Skeletal muscle satellite cell (primary cell): ENCODE measurements around the gene EPS8L1.
"Not testable (repeated sequence)": the region's sequence is repeated elsewhere in the genome, so short reads cannot be mapped to it uniquely, and the experiment has no call there.

ENCODE experiments used
- H3K27me3 ChIP-seq: 2 replicates; pipeline ENCODE4 v1.7.0; 2013; ENCODE audit warnings: low read length; ENCODE audit not compliant: control insufficient read depth, insufficient read depth
- H3K36me3 ChIP-seq: 2 replicates; pipeline ENCODE4 v1.7.0; 2013; ENCODE audit warnings: mild to moderate bottlenecking, control low read depth, low read length; ENCODE audit not compliant: insufficient read depth
- H3K4me1 ChIP-seq: 2 replicates; pipeline ENCODE4 v1.7.0; 2013; ENCODE audit warnings: low read length; ENCODE audit not compliant: control insufficient read depth, insufficient read depth
- H3K4me2 ChIP-seq: 2 replicates; pipeline ENCODE4 v1.7.0; 2013; ENCODE audit warnings: mild to moderate bottlenecking, low read length
- H3K4me3 ChIP-seq: 2 replicates; pipeline ENCODE4 v1.7.0; 2013; ENCODE audit warnings: low read length
- H3K9ac ChIP-seq: 2 replicates; pipeline ENCODE4 v1.7.0; 2013; ENCODE audit warnings: mild to moderate bottlenecking, low read depth, low read length, moderate library complexity
- H3K9me3 ChIP-seq: replicated peaks from 2 replicates; pipeline ENCODE4 v1.7.0; 2013; ENCODE audit warnings: mild to moderate bottlenecking, control low read depth, low read length

Gene EPS8L1

DNA sequence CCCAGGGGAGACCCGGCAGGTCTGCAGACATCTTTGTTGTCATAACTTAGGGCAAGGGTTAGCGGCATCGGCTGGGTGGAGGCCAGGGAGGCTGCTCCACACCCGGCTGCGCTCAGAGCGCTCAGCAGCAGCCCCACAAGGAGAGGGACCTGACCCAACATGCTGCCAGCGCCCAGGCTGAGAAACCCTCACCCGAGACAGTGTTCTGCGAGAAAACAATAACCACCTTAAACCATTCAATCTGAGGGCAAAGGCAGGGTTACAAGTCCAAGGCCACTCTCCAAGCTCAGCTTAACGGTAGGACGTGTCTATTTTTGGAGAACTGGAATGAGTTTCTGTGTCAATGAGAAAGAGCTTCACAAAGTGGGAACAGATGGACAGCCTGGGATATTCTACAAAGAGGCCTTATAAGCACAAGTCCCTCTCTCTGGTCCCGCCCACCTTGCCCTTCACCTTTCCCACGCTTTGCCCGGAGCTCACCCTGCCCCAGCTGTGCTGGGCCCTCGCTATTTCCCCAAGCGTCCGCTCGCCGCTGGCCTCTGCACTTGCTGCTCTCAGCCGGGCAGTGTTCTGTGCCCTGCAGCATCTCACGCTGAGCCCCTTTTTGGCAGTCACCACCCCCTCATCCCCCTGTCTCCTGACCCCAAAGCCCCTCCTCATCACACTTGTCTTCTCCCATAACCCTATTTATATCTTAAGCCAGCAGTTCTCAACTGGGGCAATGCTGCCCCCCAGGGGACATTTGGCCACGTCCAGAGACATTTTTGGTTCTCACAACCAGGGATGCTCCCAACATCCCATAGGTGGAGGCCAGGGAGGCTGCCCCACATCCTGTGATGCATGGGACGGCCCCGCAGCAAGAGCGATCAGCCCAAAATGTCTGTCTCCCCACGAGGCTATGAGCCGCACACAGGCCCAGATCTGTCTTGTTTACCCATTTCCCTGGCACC lies 24.2 kb downstream of the EPS8L1 start:
- Histone ChIP-seq H3K4me1 (no peaks in the 10 kb centered on the region), H3K27me3 (no peaks in the 10 kb centered on the region), H3K36me3 (peaks cover 50% of the 10 kb centered on the region), H3K9ac (no peak overlapping the region), H3K9me3 (peaks cover 5% of the 10 kb centered on the region), H3K4me2 (no peak overlapping the region), H3K4me3 (no peak overlapping the region)

DNA sequence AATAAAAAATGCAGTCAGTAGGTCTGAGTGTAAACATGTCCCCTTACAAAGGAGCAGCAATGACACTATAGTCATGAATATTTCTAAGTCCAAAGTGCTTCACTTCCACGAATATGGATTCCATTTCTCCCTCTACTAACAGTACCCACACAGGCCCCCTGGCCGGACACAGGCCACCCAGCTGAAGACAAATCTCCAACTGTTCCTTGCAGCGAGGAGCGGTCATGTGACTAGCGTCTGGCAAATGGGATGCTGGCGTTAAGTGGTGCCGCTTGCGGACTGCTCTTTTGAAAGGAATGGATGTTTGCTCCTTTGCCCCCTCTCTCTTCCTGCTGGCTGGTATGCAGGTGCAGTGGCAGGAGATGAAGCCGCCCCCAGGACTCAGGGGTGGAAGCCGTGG lies 25.6 kb downstream of the EPS8L1 start:
- Histone ChIP-seq H3K27me3 (no peaks in the 10 kb centered on the region), H3K4me3 (no peak overlapping the region), H3K4me2 (no peak overlapping the region), H3K9me3 (peaks cover 5% of the 10 kb centered on the region), H3K9ac (no peak overlapping the region), H3K36me3 (peaks cover 43% of the 10 kb centered on the region), H3K4me1 (no peaks in the 10 kb centered on the region)

DNA sequence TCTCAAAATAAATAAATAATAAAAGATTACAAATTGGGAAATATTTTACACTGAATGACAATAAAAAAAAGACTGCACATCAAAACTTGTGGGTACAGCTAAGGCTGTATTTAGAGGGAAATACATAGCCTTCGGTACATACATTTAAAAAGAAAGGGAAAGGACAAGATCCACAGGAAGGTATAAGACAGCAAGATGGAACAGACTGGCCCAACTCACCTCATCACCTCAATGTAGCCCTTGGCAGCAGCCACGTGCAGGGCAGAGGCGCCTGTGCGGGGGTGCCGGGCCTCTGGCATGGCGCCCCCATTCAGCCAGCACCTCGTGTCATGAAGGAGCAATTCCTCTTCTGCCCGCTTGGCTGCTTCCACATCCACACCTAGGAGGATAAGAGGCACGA lies 27.5 kb downstream of the EPS8L1 start:
- Histone ChIP-seq H3K9me3 (peaks cover 5% of the 10 kb centered on the region), H3K4me3 (no peak overlapping the region), H3K4me1 (no peaks in the 10 kb centered on the region), H3K4me2 (no peak overlapping the region), H3K27me3 (no peaks in the 10 kb centered on the region), H3K36me3 (peaks cover 40% of the 10 kb centered on the region), H3K9ac (no peak overlapping the region)

DNA sequence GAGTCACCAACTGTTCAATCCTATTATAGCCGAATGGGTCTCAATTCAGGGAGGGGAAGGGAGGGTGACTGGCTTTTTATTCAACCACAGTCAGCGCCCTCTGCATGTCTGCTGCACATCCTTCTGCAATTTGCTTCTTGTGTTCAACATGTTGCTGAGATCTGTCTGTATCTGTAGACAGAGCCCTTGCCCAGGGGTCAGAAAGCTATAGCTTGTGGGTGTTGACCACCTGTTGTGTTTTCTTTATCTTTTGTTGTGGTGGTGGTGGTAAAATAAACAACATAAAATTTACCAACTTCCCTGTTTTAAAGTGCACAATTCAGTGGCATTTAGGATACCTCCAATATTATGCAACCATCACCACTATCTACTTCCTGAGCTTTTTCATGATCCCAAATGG lies 29.6 kb downstream of the EPS8L1 start:
- peaks cover 5% of the 10 kb centered on the region for H3K9me3 ChIP-seq
- H3K36me3 ChIP-seq, result peaks cover 31% of the 10 kb centered on the region

DNA sequence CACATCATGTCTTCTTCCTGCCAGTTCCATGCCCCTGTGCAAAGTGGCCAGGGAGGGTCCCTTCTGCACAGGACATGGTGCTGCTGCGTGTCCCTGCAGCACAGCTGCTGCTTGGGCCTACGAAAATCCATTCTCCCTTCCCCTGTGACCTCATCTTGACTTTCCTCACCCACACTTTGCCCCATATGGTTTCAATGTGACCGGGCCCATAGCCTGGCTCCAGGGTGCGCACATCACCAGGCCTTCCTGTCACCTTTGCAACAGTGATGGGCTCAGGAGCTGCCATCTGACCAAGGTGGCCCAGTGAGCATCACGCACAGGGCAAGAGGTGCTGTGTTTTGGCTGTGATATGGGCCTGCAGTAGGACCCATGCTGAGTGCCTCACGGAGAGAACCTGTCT lies 30.9 kb downstream of the EPS8L1 start:
- Histone ChIP-seq H3K4me1 (no peaks in the 10 kb centered on the region), H3K36me3 (peaks cover 26% of the 10 kb centered on the region), H3K4me2 (no peak overlapping the region), H3K9ac (no peak overlapping the region), H3K9me3 (peaks cover 5% of the 10 kb centered on the region), H3K27me3 (no peaks in the 10 kb centered on the region), H3K4me3 (no peak overlapping the region)

More for the DNA sequence above, 29.6 kb downstream of the EPS8L1 start:
- no peaks in the 10 kb centered on the region for H3K27me3 ChIP-seq
- no peak overlapping the region for H3K4me3 ChIP-seq
- no peak overlapping the region for H3K9ac ChIP-seq
- H3K4me2 ChIP-seq, result no peak overlapping the region
- H3K4me1 ChIP-seq, result no peaks in the 10 kb centered on the region

DNA sequence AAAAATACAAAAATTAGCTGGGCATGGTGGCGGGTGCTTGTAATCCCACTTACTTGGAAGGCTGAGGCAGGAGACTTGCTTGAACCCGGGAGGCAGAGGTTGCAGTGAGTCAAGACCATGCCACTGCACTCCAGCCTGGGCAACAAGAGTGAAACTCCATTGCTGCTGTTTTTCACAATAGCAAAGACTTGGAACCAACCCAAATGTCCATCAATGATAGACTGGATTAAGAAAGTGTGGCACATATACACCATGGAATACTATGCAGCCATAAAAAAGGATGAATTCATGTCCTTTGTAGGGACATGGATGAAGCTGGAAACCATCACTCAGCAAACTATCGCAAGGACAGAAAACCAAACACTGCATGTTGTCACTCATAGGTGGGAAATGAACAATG lies 31.6 kb downstream of the EPS8L1 start:
- H3K9me3 ChIP-seq, result not testable (repeated sequence)
- H3K36me3 ChIP-seq, result peaks cover 28% of the 10 kb centered on the region

DNA sequence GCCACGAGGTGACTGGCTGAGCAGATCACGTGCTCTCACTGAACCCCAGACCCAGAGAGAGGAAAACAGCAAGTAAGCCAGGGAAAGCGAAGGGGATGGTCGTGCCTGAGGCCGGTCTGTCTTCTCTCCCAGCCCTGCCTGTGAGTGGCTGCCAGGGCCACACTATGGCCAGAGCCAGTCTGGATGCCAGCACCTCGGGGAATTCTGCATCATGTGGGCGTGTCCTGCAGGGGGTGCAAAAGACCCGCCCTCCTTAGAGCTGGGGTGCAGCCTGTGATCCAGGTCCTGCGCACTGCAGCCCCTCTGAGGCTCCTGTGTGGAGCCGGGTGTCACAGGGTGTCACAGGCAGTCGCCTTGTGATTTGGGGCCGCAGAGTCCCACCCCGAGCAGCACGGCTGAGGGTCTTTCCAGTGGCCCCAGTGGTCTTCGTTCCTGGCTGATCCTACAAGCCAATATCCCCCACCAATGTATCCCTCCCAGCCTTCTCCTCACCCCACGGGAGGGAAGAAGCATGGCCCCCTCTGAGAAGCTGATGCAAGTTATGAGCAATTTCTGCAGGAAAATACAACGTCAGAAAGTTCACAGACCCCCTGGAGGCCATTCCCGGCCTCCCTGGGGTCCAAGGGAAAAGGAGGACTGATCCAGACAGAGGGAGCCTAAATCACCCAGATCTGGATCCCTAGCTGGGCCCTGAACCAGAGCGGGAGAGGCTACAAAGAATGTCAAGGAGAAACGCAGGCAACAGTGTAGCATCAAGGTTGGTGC lies 34.0 kb downstream of the EPS8L1 start:
- H3K9ac ChIP-seq, result no peak overlapping the region

More for the DNA sequence above, 31.6 kb downstream of the EPS8L1 start:
- H3K4me3 ChIP-seq, H3K4me2 ChIP-seq, H3K9ac ChIP-seq, H3K4me1 ChIP-seq, H3K27me3 ChIP-seq: not testable (repeated sequence)

DNA sequence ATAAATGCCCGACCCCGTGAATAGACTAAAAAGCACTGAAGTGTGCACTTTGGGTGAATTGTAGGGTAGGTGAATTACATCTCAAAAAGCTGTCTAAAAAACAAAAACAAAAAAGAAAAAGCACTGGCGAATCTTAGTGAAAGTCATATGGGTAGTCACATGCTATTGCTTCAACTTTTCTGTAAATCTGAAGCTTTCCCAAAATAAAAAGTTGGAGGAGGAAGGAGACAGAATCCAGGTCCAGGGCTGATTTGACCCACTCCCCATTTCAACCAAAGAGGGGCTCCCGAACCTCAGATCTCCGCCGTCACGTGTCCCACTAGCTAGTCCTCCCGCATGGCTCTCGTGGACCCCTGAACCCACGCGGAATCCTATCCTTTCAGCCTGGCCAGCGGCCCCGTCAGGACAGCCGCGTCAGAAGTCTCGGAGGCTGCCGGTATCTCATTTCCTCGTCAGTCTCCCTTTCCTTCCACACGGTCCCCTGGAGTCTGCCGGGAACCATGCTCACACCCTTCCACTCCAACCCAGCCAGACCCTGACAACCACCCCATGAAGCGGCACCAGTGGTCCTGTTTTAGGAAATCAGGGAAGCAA lies 35.7 kb downstream of the EPS8L1 start:
- Histone ChIP-seq H3K4me1 (peaks cover 18% of the 10 kb centered on the region), H3K36me3 (peaks cover 21% of the 10 kb centered on the region), H3K4me3 (no peak overlapping the region), H3K4me2 (no peak overlapping the region), H3K9me3 (no peaks in the 10 kb centered on the region), H3K27me3 (no peaks in the 10 kb centered on the region), H3K9ac (no peak overlapping the region)

More for the DNA sequence above, 34.0 kb downstream of the EPS8L1 start:
- H3K4me1 ChIP-seq, result peaks cover 8% of the 10 kb centered on the region
- H3K27me3 ChIP-seq, result no peaks in the 10 kb centered on the region
- H3K36me3 ChIP-seq, result peaks cover 21% of the 10 kb centered on the region
- H3K4me2 ChIP-seq, result no peak overlapping the region
- H3K9me3 ChIP-seq, result no peaks in the 10 kb centered on the region
- no peak overlapping the region for H3K4me3 ChIP-seq

DNA sequence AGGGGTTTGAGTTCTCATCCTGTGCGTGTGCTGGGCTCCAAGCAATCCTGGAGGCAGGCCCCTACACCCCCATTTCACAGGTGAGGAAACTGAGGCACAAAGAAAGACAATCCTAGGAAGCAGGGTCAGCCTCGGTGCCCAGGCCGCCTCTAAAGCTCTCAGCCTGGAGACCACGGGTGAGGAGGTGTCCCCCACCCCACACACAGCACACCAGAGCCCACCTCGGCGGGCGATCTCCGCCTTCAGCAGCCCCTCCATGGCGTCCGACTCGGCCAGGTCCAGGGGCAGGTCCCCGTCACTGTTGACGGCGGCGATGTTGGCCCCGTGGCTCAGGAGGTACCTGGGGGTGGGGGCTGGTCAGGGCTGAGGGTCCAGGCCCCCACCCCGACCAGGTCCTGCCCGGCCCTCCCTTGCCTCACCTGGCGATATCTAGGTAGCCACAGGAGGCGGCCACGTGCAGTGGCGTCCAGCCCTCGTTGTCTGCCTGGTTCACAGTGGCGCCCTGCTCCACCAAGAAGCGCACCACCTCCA lies 36.6 kb downstream of the EPS8L1 start:
- Histone ChIP-seq H3K36me3 (peaks cover 21% of the 10 kb centered on the region), H3K9ac (no peak overlapping the region), H3K4me1 (peaks cover 18% of the 10 kb centered on the region), H3K9me3 (no peaks in the 10 kb centered on the region), H3K4me2 (no peak overlapping the region), H3K4me3 (no peak overlapping the region), H3K27me3 (no peaks in the 10 kb centered on the region)

DNA sequence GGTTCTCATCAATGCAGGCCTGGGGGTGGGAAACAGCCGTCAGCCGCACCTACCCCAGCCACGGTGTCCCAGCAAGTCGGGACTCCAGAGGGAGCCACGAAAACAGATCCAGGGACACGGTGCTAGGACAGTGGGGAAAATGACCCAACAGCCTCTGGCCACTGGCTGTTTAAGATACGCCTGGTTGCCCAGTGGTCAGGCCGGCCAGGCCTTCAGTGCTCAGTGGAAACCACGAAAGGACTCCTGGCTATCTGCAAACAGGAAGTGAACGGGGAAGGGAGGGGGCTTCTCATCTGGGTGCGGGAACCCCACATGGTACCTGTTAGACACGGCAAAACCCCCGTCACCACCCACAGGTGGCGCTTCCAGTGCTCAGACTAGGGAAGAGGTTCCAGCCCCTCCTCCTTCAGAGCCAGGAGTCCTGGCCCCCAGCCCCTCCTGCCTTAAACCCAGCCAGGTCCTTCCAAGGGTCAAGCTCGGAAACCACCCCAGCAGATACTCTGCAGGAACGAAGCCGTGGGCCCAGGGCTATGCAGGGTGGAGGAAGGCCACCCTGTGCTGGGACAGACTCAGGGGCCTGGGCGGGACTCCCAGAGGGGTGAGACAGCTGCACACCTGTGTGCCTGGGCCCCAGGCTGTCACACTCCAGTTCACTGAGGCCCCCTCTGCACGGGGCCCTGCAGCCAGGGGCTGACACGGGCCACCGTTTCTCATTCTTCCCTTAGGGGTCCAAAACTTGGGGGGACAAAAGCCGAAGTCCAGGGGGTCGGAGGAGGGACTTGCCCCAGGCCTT lies 37.3 kb downstream of the EPS8L1 start:
- Histone ChIP-seq H3K9ac (peak overlapping the region; percentile 34), H3K4me2 (no peak overlapping the region), H3K36me3 (peaks cover 21% of the 10 kb centered on the region), H3K9me3 (no peaks in the 10 kb centered on the region), H3K4me1 (peaks cover 18% of the 10 kb centered on the region), H3K27me3 (no peaks in the 10 kb centered on the region), H3K4me3 (no peak overlapping the region)
